NCI-H526 (cell line): Measurements from ENCODE around the gene CDK2.

Experiments used
- DNase-seq, 2 experiments: peaks; one replicate each; lab custom pipeline; 2025; lab: John Stamatoyannopoulos, UW

The CDK2 gene

GRCh38 chr12:56011509-56012090, 45.0 kb downstream of the CDK2 start:
- no peak for DNase-seq

GRCh38 chr12:56013482-56013881, 46.9 kb downstream of the CDK2 start:
- no peak for DNase-seq

GRCh38 chr12:56014205-56014604, 47.6 kb downstream of the CDK2 start:
- DNase-seq = no peak

- no peak for DNase-seq
Measured at GRCh38 chr12:56017181-56017580, 50.6 kb downstream of the CDK2 start.

- DNase-seq = no peak
Measured at GRCh38 chr12:56018356-56018755, 51.7 kb downstream of the CDK2 start.

GRCh38 chr12:56020423-56021184, 54.0 kb downstream of the CDK2 start, which contains the start of gene IKZF4:
TSS of gene IKZF4 (plus strand) at chr12:56021043. CDS start at chr12:56021494, 451 bp downstream.
- peak in 1 of 2 experiments; percentile 32 for DNase-seq

- peak in 1 of 2 experiments; percentile 36 for DNase-seq
Measured at GRCh38 chr12:56021889-56022497, 55.4 kb downstream of the CDK2 start.
